Right ventricle myocardium inferior (tissue), 1 donor: ENCODE data around the gene ERF. TPM values are rescaled to one million over a fixed set of nuclear protein-coding genes. Genes with fewer than 3 reads are reported as not detected.

Experiments used
- ATAC-seq: fragments of 200-7000 bp; cut with Tn5 transposase; one replicate; pipeline ENCODE4 v1.9.1; 2020; ENCODE audit warnings: mild to moderate bottlenecking, moderate library complexity
- DNase-seq: peaks from one replicate; pipeline ENCODE4 v3.0.0; 2021; ENCODE audit errors: missing footprints
- intact Hi-C: fragments of 100-400 bp; cut with DNase I; formaldehyde crosslinking; loops from one replicate; pipeline ENCODE4 v1.11.0; 2022
- total RNA-seq: library from RNA; stranded (reverse); fragmentation: NEBNext Ultra II Directional; extraction: Animal tissue kit (Norgen Biotek cat#: 25700); gene quantifications from one replicate; pipeline ENCODE4 v1.2.1, GENCODE V29; 2021
- donor health status: DM: no; HTN: yes; CAD: no; lungs with severe emphysema.

ERF gene
- total RNA-seq, 1 donor from 2014 or later: 44.4 TPM

DNA sequence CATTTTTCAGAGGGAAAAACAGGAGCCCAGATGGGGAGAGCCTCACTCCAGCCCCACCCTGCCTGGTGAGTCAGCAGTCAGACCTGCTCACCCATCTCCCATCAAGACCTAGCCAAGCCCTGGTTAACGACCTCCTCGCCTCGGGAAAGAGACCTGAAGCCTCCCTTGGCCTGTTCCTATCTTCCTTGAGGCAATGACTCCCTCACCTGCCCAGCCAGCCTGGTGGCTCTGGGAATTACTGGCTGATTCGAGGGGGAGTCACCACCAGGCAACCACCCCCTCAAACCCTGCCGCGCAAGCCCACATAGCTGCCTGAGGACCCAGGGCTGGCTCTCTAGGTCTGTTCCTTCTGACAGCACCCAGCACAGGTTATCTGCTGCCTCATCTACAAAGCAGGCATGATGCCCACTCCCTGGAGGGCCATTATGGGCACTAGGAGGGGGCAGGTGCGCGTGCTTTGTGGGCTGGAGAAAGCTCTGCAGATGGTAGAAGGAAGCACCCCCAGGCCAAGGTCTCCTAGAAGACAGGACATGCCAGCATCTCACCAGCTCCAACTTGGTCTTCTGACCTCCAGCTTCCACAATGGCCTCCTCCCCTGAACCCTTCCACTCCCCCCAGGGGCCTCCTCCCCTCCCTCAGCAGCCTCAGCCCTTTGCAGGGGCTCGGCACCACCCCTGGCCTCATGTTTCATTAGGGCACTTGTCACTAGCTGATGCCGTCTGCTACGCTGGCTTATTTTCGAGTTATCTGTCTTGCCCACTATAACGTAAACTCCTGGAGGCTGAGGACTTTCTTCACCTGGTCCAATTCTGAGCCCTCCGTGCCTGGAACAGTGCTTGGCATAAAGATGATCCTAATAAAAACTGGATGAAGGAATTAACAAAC is 47.8 kb downstream of the ERF start:
- no peak for ATAC-seq
- intact Hi-C loops: no loop called here
- DNase-seq: no peak

DNA sequence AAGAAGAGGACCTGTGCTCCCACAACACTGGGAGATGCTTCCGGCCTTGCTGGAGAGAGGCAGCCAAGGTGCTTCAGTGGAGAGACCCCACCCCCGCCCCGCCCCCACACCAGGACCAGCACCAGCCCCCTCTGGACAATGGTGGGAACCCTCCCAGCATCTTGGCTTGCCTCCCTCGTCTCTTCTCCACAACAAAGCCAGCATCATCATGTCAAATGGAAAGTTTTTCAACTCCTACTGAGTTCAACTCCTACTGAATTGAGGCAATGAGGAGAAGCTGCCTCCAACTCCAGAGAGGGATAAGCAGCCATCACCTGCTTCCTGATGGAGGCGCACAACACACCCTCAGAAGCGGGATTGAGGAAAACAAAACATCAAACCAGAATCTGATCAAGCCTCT is 50.3 kb downstream of the ERF start:
- ATAC-seq (no peak), DNase-seq (no peak)
- intact Hi-C loops: no loop called here

DNA sequence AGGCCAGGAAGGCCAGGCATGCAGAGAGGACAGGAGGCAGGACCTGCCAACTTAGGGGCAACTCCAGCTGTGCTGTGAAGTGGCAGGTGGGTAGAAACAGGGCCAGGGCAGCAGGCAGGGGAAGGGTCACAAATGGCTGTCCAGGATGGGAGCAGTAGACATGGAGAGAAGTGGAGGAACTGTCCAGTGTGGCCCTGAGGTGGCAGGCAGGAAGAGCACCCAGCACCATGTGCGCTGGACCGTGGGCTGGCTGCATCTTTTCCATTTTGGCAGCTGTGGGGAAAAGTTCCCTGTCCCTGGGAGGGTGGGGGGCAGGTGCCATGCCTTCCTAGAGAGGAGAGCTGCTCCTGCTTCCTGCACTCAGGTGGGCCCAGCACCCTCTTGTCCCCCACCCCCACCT is 51.2 kb downstream of the ERF start:
- no peak for ATAC-seq
- DNase-seq: no peak
- intact Hi-C loops: no loop called here

DNA sequence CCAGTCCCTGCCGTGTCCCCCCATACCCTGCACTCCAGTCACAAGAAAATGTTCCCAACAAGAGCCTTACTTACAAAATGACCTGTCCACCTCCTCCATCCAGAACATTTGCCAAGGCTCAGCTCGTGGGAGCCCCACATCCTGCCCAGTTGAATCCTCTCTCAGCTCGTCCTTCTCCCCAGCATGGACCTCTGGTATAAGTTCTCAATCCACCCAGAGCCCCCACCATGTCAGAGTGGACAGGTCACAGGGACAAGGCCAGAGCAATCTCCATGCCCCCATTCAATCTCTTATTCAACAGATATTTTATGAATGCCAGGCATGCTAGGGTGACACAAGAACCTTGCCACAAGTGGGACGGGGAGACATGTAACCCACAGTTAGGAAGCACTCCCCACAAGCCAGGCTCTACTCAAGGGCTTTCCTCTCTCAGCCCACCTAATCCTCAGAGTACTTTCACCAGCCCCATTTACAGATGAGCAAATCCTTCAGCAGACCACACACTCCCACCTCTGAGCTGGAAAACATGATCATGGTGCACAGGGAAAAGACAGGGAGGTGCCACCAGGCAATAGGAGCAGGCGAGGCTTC is 52.5 kb downstream of the ERF start:
- ATAC-seq (no peak), DNase-seq (no peak)
- intact Hi-C loops: no loop called here

DNA sequence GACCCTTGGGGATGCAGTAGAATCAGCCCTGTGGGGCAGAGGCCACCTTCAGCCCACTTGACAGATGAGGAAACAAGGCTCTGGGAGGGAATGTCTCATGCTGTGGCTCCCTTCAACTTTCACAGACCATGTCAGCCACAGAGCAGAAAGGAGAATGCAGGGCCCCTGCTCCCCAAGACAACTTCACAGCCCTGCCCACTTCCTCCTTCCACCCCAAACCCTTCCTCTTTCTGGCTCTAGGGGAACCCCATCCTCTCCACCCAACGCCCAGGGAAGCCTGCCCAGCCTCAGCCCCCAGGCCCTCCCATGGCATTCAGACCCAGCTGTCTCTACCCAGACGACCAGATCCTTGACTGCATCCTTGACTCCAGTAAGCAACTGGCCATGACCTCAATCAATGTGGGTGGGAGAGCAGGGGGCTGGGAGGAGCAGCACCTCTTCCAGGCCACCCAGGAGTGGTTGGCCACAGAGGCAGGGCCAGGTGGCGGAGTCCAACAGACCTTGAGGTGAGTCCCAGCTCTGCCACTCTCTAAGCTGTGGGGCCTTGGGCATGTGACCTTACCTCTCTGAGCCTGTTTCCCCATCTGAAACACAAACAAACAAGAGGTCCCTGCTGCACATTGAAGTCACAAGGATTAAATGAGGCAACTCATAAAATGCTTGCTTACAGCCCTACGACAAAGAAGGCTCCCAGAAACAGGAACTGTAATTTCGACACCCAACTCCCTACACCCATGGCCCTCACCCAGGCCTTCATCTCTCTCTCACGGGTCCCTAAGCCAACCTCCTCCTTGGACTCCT is 53.2 kb downstream of the ERF start:
- ATAC-seq: peak; percentile 67
- no peak for DNase-seq
- intact Hi-C loops: no loop called here

DNA sequence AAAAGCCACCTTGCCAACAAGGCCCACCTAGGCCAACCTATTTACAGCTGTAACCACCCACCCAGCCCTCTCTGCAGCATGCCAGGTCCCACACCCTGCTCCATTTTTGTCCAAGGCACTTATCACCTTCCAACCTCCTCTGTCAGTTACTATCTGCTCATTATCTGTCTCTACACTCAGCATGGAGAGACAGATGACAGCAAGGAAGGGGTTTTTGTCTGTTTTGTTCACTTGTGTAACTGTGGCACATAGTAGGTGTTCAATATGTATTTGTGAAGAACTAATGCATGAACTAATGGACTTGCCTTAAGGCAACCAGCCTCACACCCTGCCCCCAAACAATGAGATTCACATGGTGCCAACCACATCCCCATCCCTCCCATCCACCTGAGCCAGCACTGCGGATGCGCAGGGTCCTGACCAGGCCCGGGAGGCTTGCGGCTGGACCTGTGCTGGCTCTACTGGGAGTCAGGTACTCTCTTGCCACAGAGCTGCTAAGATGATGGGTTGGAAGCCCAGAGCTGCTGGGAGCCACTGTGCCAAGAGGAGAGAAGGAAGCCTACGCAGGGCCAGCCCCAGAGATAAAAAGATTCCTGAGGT is 54.7 kb downstream of the ERF start:
- intact Hi-C loops: no loop called here
- ATAC-seq: no peak
- DNase-seq: no peak

DNA sequence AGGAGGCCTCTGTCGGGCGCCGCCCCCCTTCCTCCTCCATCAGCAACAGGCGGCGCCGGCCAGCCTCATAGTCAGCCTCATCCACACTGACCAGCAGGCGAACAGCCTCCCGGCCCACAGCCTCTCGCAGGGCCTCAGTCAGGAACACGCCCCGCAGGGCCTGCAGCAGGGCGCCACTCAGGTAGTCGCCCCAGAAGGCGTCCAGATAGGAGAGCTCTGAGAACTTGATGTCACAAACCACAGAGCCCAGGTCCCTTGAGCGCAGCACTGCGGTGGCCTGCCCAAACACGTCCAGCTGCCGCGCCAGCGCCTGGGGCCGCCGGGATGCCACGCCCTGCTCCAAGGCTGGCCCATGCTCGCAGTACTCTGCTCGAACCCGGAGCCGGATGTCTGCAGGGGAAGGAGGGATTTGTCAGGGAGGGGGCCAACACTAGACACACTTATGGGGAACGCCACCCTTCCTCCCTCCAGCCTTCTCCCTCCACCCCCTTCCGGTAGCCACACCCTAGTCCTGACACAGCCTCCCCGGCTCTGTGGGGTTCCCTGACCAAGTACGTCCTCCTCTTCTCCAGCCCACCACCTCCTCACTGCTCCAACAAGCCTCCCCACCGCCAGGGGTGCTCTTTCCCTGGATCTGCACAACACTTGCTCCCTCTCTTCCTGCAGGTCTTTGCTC is 55.4 kb downstream of the ERF start:
- DNase-seq (peak; percentile 88), ATAC-seq (peak; percentile 66)
- intact Hi-C loops: no loop called here

DNA sequence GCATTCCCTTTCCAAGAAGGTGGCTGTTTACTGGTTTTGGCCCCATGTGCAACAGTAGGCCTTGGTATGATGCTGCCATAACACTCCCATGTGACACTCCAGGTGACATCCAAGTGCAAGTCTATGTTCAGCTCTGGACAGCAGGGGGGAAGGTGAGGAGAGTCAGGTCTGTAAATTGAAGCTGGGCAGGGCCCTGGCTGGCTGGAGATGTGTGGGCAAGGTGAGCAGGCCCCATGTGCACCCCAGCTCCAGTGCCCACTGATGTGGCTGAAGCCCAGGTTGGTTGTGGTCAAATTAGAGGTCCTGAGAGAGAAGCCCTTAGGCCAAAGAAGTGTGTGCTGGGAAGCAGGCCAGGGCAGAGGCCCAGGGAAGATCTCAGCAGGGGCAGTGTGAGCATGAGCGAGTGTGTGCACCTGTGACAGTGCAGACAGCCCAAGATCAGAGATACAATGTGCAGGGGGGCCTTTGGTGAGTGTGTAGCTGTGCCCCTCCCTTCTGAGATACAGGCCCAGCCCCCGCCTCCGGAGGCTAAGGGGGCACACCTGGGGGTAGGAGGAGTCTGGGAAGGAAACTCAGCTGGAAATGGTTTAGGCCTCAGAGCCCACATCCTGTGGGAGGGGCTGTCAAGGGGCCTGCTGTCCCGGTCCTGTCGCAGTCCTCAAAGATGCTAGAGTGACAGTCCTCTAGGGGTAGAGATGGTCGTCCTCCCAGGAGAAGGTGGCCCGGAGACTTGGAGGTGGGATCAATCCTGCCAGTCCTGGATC is 56.1 kb downstream of the ERF start:
- ATAC-seq (peak; percentile 13), DNase-seq (no peak)
- intact Hi-C loops: no loop called here

Other genes with a start within 250 kb of the ERF start
- gene GRIK5, start 184.9 kb downstream of the ERF start, total RNA-seq: 5.1 TPM
- gene ZNF574, start 179.0 kb downstream of the ERF start, total RNA-seq: 9.1 TPM
- 1.5 TPM for gene POU2F2, start 122.7 kb downstream of the ERF start, total RNA-seq
- 16.7 TPM for gene DEDD2, start 37.5 kb downstream of the ERF start, total RNA-seq
- gene ZNF526, start 34.8 kb downstream of the ERF start, total RNA-seq: 6.1 TPM
- 36.3 TPM for gene GSK3A, start 12.5 kb downstream of the ERF start, total RNA-seq
- 34.6 TPM for gene CIC, start 14.1 kb upstream of the ERF start, total RNA-seq
- 0.51 TPM for gene PRR19, start 47.0 kb upstream of the ERF start, total RNA-seq
- 3.7 TPM for gene PAFAH1B3, start 47.5 kb upstream of the ERF start, total RNA-seq
- 0.16 TPM for gene TMEM145, start 58.2 kb upstream of the ERF start, total RNA-seq
- 32.6 TPM for gene MEGF8, start 70.5 kb upstream of the ERF start, total RNA-seq
- gene CNFN, start 135.2 kb upstream of the ERF start, total RNA-seq: 0.87 TPM
- gene LIPE, start 172.3 kb upstream of the ERF start, total RNA-seq: 67.7 TPM
- gene CXCL17, start 187.8 kb upstream of the ERF start, total RNA-seq: not detected